Smooth muscle cell of bladder (primary cell): Measurements from ENCODE around the gene NODAL. TPM values are rescaled to one million over a fixed set of nuclear protein-coding genes. Genes with fewer than 3 reads are reported as not detected.

ENCODE experiments used
- total RNA-seq: library from RNA; depleted of rRNA; stranded (reverse); fragments of >200 nt; gene quantifications from 2 replicates; pipeline ENCODE4 v1.2.3, GENCODE V29; 2014

NODAL gene
- total RNA-seq = not detected in 2 replicates

GRCh38 chr10:70441161-70441894, at the start of gene NODAL:
NODAL (minus strand) TSS chr10:70441681; CDS start chr10:70441667, 14 bp downstream.

GRCh38 chr10:70478191-70479164, 37.0 kb upstream of the NODAL start, which contains the start of gene PALD1:
PALD1 (plus strand) TSS chr10:70478767; CDS start chr10:70525952, 47,185 bp downstream.

GRCh38 chr10:70404036-70404786, 37.3 kb downstream of the NODAL start, which contains the start of gene EIF4EBP2:
EIF4EBP2 (plus strand) TSS chr10:70404145; CDS start chr10:70404402, 257 bp downstream.

Other genes starting within 250 kb of the NODAL start
- gene PPA1, start 208.3 kb downstream of the NODAL start, total RNA-seq = 191 and 270 TPM in 2 replicates
- under 0.01 TPM in 1 of 2 replicates, not detected in the other for gene NPFFR1, start 157.7 kb downstream of the NODAL start, total RNA-seq
- gene LRRC20, start 59.1 kb downstream of the NODAL start, total RNA-seq = 3.1 and 5.2 TPM in 2 replicates
- gene EIF4EBP2, start 37.5 kb downstream of the NODAL start, total RNA-seq = 14.4 and 20.4 TPM in 2 replicates
- gene PALD1, start 37.1 kb upstream of the NODAL start, total RNA-seq = under 0.01 and 0.37 TPM in 2 replicates
- gene PRF1, start 161.1 kb upstream of the NODAL start, total RNA-seq = under 0.01 TPM in 1 of 2 replicates, not detected in the other
- 5.5 and 10.6 TPM in 2 replicates for gene ADAMTS14, start 230.8 kb upstream of the NODAL start, total RNA-seq